Nephron (organoid): ENCODE measurements around the gene GMCL1.

Experiments
- H3K27ac Mint-ChIP-seq, 3 experiments: 2 replicates each; pipeline ENCODE4 v1.8.0; 2020; ENCODE audit warnings: mixed read lengths in 3 of 3, mild to moderate bottlenecking in 2 of 3, moderate library complexity in 1 of 3
- H3K27me3 Mint-ChIP-seq: 2 replicates; pipeline ENCODE4 v1.8.0; 2021; ENCODE audit warnings: low read depth, mild to moderate bottlenecking, moderate library complexity, mixed read lengths
- H3K36me3 Mint-ChIP-seq: 2 replicates; pipeline ENCODE4 v1.8.0; 2020; ENCODE audit warnings: low read depth, mixed read lengths
- H3K4me1 Mint-ChIP-seq: 2 replicates; pipeline ENCODE4 v1.8.0; 2020; ENCODE audit warnings: mixed read lengths
- H3K4me3 Mint-ChIP-seq, 3 experiments: 2 replicates each; pipeline ENCODE4 v1.8.0; 2020; ENCODE audit warnings: mild to moderate bottlenecking in 3 of 3, mixed read lengths in 3 of 3, moderate library complexity in 2 of 3
- H3K9me3 Mint-ChIP-seq: 2 replicates; pipeline ENCODE4 v1.8.0; 2020; ENCODE audit warnings: mixed read lengths
- TF ChIP-seq, protein P1 (sequence below), 3 experiments: fragments of 200-600 bp; sonication (generic); IDR thresholded peaks; one replicate each; pipeline ENCODE4 v1.5.0; 2021; ENCODE audit warnings: antibody characterized with exemption in 3 of 3; ENCODE audit not compliant: unreplicated experiment in 3 of 3

The GMCL1 gene

GRCh38 chr2:69786052-69786560 lies 43.4 kb upstream of the GMCL1 start:
- Mint-ChIP-seq H3K9me3 (no peaks in the 10 kb centered on the region), H3K36me3 (peaks cover 8% of the 10 kb centered on the region), H3K27me3 (no peaks in the 10 kb centered on the region), H3K27ac (peak overlapping the region; percentile 42 to 76 (median 43)), H3K4me3 (no peak overlapping the region), H3K4me1 (peaks cover 57% of the 10 kb centered on the region)
- TF ChIP-seq, protein P1, sequence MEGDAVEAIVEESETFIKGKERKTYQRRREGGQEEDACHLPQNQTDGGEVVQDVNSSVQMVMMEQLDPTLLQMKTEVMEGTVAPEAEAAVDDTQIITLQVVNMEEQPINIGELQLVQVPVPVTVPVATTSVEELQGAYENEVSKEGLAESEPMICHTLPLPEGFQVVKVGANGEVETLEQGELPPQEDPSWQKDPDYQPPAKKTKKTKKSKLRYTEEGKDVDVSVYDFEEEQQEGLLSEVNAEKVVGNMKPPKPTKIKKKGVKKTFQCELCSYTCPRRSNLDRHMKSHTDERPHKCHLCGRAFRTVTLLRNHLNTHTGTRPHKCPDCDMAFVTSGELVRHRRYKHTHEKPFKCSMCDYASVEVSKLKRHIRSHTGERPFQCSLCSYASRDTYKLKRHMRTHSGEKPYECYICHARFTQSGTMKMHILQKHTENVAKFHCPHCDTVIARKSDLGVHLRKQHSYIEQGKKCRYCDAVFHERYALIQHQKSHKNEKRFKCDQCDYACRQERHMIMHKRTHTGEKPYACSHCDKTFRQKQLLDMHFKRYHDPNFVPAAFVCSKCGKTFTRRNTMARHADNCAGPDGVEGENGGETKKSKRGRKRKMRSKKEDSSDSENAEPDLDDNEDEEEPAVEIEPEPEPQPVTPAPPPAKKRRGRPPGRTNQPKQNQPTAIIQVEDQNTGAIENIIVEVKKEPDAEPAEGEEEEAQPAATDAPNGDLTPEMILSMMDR (IDR thresholded peaks at IDR 0.05; ENCODE audit: unreplicated experiment in 3 of 3): no peak

GRCh38 chr2:69789175-69789721 lies 40.2 kb upstream of the GMCL1 start:
- H3K9me3 Mint-ChIP-seq: no peaks in the 10 kb centered on the region
- peak overlapping the region; percentile 99 for H3K27ac Mint-ChIP-seq
- peak overlapping the region; percentile 19 to 55 (median 33) for H3K4me3 Mint-ChIP-seq
- TF ChIP-seq, protein P1 (IDR thresholded peaks at IDR 0.05; ENCODE audit: unreplicated experiment in 3 of 3): no peak
- peaks cover 5% of the 10 kb centered on the region for H3K36me3 Mint-ChIP-seq
- H3K4me1 Mint-ChIP-seq: peaks cover 42% of the 10 kb centered on the region
- H3K27me3 Mint-ChIP-seq: no peaks in the 10 kb centered on the region

GRCh38 chr2:69789772-69790600 lies 39.5 kb upstream of the GMCL1 start:
- Mint-ChIP-seq H3K27ac (peak overlapping the region; percentile 99), H3K27me3 (no peaks in the 10 kb centered on the region), H3K4me1 (peaks cover 42% of the 10 kb centered on the region), H3K9me3 (no peaks in the 10 kb centered on the region), H3K4me3 (peak overlapping the region; percentile 19 to 54 (median 52)), H3K36me3 (peaks cover 5% of the 10 kb centered on the region)
- TF ChIP-seq, protein P1 (IDR thresholded peaks at IDR 0.05; ENCODE audit: unreplicated experiment in 3 of 3): no peak

DNA sequence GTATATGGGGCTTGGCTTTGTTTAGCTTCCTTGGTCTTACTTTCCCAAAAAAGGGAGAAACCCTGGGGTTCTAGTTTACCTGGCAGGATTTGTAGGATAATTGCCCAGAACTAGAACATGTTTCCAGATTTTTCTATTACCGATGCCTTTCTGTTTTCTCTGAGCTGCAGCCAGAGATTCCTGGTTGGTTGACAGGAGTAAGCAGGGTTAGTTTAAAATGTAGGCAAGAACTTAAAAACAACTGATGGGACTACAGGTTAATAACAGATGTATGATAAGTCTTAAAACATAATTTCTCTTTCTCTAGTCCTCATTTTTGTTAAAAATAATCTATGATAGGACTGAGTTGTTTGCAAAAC lies 38.9 kb upstream of the GMCL1 start:
- Mint-ChIP-seq H3K4me1 (peaks cover 41% of the 10 kb centered on the region), H3K36me3 (peaks cover 5% of the 10 kb centered on the region), H3K4me3 (no peak overlapping the region), H3K9me3 (no peaks in the 10 kb centered on the region), H3K27me3 (no peaks in the 10 kb centered on the region), H3K27ac (peak overlapping the region; percentile 99)
- TF ChIP-seq, protein P1 (IDR thresholded peaks at IDR 0.05; ENCODE audit: unreplicated experiment in 3 of 3): no peak

GRCh38 chr2:69791045-69791444 lies 38.4 kb upstream of the GMCL1 start:
- Mint-ChIP-seq H3K9me3 (no peaks in the 10 kb centered on the region), H3K4me3 (no peak overlapping the region), H3K4me1 (peaks cover 36% of the 10 kb centered on the region), H3K27ac (peak overlapping the region; percentile 99), H3K27me3 (no peaks in the 10 kb centered on the region), H3K36me3 (peaks cover 5% of the 10 kb centered on the region)
- TF ChIP-seq, protein P1 (IDR thresholded peaks at IDR 0.05; ENCODE audit: unreplicated experiment in 3 of 3): no peak
